Activated naive CD4-positive, alpha-beta T cell treated with anti-CD3 and anti-CD28 coated beads, Interleukin-2, amount 50 U/mL, for 24 hours (primary cell): ENCODE data around the gene MKRN2OS.

ENCODE experiments used
- H3K27ac Mint-ChIP-seq: one replicate; pipeline ENCODE4 v1.8.0; 2021; ENCODE audit warnings: mild to moderate bottlenecking, mixed read lengths
- H3K27me3 Mint-ChIP-seq: one replicate; pipeline ENCODE4 v1.8.0; 2021; ENCODE audit warnings: mixed read lengths
- H3K36me3 Mint-ChIP-seq: one replicate; pipeline ENCODE4 v1.8.0; 2021; ENCODE audit warnings: mixed read lengths
- H3K4me1 Mint-ChIP-seq: one replicate; pipeline ENCODE4 v1.8.0; 2021; ENCODE audit warnings: mixed read lengths
- H3K4me3 Mint-ChIP-seq: one replicate; pipeline ENCODE4 v1.8.0; 2021; ENCODE audit warnings: mild to moderate bottlenecking, mixed read lengths
- H3K9me3 Mint-ChIP-seq: one replicate; pipeline ENCODE4 v1.8.0; 2021; ENCODE audit warnings: mixed read lengths

MKRN2OS gene

GRCh38 chr3:12574661-12575060 lies 29.4 kb upstream of the MKRN2OS start:
- peaks cover 5% of the 10 kb centered on the region for H3K9me3 Mint-ChIP-seq
- no peaks in the 10 kb centered on the region for H3K27me3 Mint-ChIP-seq
- peaks cover 3% of the 10 kb centered on the region for H3K4me1 Mint-ChIP-seq
- H3K4me3 Mint-ChIP-seq = no peak overlapping the region
- H3K27ac Mint-ChIP-seq = no peak overlapping the region
- peaks cover 49% of the 10 kb centered on the region for H3K36me3 Mint-ChIP-seq

- Mint-ChIP-seq H3K4me3 (no peak overlapping the region), H3K4me1 (no peaks in the 10 kb centered on the region), H3K9me3 (peaks cover 5% of the 10 kb centered on the region), H3K36me3 (peaks cover 48% of the 10 kb centered on the region), H3K27ac (no peak overlapping the region), H3K27me3 (no peaks in the 10 kb centered on the region)
Measured at GRCh38 chr3:12574131-12574530, 28.8 kb upstream of the MKRN2OS start.

- H3K27ac Mint-ChIP-seq = no peak overlapping the region
- H3K4me1 Mint-ChIP-seq = peaks cover 14% of the 10 kb centered on the region
- peaks cover 41% of the 10 kb centered on the region for H3K36me3 Mint-ChIP-seq
- no peaks in the 10 kb centered on the region for H3K9me3 Mint-ChIP-seq
- no peak overlapping the region for H3K4me3 Mint-ChIP-seq
- H3K27me3 Mint-ChIP-seq = no peaks in the 10 kb centered on the region
Measured at GRCh38 chr3:12571986-12572385, 26.7 kb upstream of the MKRN2OS start.

DNA sequence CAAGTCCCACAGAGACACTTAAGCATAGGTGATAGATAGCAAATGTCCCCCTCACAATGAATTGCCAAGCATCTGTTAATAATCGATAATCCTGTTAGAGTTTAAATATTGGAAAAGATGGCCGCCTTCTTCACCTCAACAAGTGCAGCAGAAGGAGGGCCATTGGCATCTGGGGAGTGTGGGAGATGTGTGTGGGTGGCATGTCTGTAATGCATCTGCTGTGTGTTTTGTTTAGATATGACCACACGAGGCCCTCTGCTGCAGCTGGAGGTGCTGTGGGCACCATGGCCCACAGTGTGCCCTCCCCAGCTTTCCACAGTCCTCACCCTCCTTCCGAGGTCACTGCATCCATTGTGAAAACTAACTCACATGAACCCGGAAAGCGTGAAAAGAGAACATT lies 24.5 kb upstream of the MKRN2OS start:
- H3K36me3 Mint-ChIP-seq = peaks cover 39% of the 10 kb centered on the region
- H3K27me3 Mint-ChIP-seq = no peaks in the 10 kb centered on the region
- H3K9me3 Mint-ChIP-seq = peaks cover 2% of the 10 kb centered on the region
- peaks cover 23% of the 10 kb centered on the region for H3K4me1 Mint-ChIP-seq
- no peak overlapping the region for H3K4me3 Mint-ChIP-seq
- H3K27ac Mint-ChIP-seq = peak overlapping the region; percentile 77

- Mint-ChIP-seq H3K27ac (no peak overlapping the region), H3K27me3 (no peaks in the 10 kb centered on the region), H3K4me3 (no peak overlapping the region), H3K4me1 (peaks cover 29% of the 10 kb centered on the region), H3K36me3 (peaks cover 39% of the 10 kb centered on the region), H3K9me3 (peaks cover 7% of the 10 kb centered on the region)
Measured at GRCh38 chr3:12568747-12569146, 23.4 kb upstream of the MKRN2OS start.

DNA sequence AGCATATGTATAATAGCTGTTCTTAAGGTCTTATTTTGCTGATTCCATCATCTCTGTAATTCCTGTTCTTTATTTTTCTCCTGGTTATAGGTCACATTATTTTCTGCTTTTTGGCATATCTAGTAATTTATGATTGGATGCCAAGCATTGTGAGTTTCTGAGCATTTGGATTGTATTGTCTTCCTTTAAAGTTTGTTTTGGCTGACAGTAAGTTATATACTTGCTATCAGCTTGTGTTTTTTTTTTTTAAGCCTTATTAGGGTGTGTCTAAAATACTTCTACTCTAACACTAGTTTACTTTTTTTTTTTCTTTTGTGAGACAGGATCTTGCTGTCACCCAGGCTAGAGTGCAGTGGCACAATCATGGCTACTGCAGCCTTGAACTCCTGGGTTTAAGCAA lies 21.7 kb upstream of the MKRN2OS start:
- Mint-ChIP-seq H3K4me1 (peaks cover 38% of the 10 kb centered on the region), H3K4me3 (no peak overlapping the region), H3K9me3 (peaks cover 7% of the 10 kb centered on the region), H3K27me3 (no peaks in the 10 kb centered on the region), H3K27ac (no peak overlapping the region), H3K36me3 (peaks cover 34% of the 10 kb centered on the region)

DNA sequence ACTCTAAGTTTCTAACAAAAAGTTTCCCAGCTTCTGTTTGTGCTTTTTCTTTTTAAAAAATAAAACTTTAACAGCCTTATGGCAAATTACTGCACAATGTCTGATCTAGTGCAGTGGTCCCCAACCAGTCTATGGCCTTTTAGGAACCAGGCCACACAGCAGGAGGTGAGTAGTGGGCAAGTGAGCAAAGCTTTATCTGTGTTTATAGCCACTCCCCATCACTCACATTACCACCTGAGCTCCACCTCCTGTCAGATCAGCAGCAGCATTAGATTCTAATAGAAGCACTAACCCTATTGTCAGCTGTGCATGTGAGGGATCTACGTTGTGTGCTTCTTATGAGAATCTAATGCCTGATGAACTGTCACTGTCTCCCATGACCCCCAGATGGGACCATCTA lies 17.2 kb upstream of the MKRN2OS start:
- H3K27ac Mint-ChIP-seq = peak overlapping the region; percentile 65
- no peaks in the 10 kb centered on the region for H3K27me3 Mint-ChIP-seq
- peaks cover 7% of the 10 kb centered on the region for H3K9me3 Mint-ChIP-seq
- peaks cover 70% of the 10 kb centered on the region for H3K4me1 Mint-ChIP-seq
- H3K4me3 Mint-ChIP-seq = peak overlapping the region; percentile 55
- H3K36me3 Mint-ChIP-seq = peaks cover 18% of the 10 kb centered on the region

- Mint-ChIP-seq H3K4me1 (peaks cover 68% of the 10 kb centered on the region), H3K36me3 (peaks cover 13% of the 10 kb centered on the region), H3K4me3 (peak overlapping the region; percentile 37), H3K27ac (peak overlapping the region; percentile 62), H3K27me3 (no peaks in the 10 kb centered on the region), H3K9me3 (peaks cover 7% of the 10 kb centered on the region)
Measured at GRCh38 chr3:12561397-12561796, 16.1 kb upstream of the MKRN2OS start.

DNA sequence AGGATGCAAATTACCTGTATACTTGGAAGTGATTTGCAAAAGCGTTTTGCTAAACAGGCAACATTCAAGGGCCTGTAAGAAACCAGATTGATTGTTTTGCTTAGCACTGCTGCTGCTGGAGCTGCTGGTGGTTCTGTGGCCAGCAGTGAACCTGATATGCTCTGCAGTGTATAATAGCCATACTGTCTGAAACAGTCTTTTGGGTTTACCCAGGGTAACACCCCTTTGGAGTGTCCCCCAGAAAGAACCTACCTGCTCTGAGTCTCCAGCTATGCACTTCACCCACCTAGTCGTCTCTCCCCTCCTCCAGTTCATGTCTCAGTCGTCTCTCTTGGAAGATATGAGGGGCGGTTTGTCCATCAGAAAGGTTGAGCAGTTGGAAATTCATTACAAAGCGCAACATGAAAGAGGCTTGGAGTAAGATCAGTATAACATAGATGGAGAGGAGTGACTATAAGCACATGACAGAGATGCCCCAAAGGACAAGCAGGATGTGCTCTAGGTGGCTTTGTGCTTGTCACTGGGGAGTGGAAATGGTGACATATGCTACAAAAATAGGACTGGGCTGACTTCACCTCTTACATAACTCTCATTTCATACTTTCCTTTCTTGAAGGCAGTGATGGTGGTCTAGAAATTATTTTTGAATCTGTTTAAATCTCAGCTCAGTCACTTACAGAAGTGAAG lies 15.3 kb upstream of the MKRN2OS start:
- Mint-ChIP-seq H3K27ac (peak overlapping the region; percentile 79), H3K27me3 (peaks cover 1% of the 10 kb centered on the region), H3K4me1 (peaks cover 75% of the 10 kb centered on the region), H3K4me3 (peak overlapping the region; percentile 37), H3K36me3 (peaks cover 9% of the 10 kb centered on the region), H3K9me3 (peaks cover 7% of the 10 kb centered on the region)

DNA sequence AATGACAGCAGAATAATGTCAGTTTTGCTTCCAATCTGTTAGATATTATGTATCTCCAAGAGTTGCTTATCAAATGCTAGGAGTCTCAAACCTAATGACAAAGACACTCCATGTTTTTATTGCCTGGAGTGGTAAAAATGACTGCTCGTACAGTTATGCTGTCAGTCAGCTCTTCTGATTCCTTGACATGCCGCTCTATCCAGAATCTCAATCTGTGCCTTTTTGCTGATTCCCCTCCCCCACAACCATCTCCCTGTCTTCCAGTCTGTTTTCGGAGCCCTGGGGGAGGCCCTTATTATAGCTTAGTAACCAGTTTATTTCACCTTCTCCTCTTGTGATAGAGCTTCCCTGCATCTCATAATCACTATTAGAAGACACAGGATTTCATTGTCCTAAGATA lies 14.2 kb upstream of the MKRN2OS start:
- peaks cover 2% of the 10 kb centered on the region for H3K9me3 Mint-ChIP-seq
- peaks cover 2% of the 10 kb centered on the region for H3K36me3 Mint-ChIP-seq
- peaks cover 68% of the 10 kb centered on the region for H3K4me1 Mint-ChIP-seq
- H3K27me3 Mint-ChIP-seq = peaks cover 6% of the 10 kb centered on the region
- no peak overlapping the region for H3K27ac Mint-ChIP-seq
- H3K4me3 Mint-ChIP-seq = peak overlapping the region; percentile 91

- peaks cover 11% of the 10 kb centered on the region for H3K27me3 Mint-ChIP-seq
- no peak overlapping the region for H3K27ac Mint-ChIP-seq
- peaks cover 65% of the 10 kb centered on the region for H3K4me1 Mint-ChIP-seq
- no peaks in the 10 kb centered on the region for H3K36me3 Mint-ChIP-seq
- peak overlapping the region; percentile 91 for H3K4me3 Mint-ChIP-seq
- no peaks in the 10 kb centered on the region for H3K9me3 Mint-ChIP-seq
Measured at GRCh38 chr3:12558706-12559105, 13.4 kb upstream of the MKRN2OS start.

GRCh38 chr3:12557473-12558100 lies 12.3 kb upstream of the MKRN2OS start:
- H3K9me3 Mint-ChIP-seq = no peaks in the 10 kb centered on the region
- H3K27me3 Mint-ChIP-seq = peaks cover 15% of the 10 kb centered on the region
- H3K4me3 Mint-ChIP-seq = peak overlapping the region; percentile 91
- H3K27ac Mint-ChIP-seq = peak overlapping the region; percentile 91
- H3K4me1 Mint-ChIP-seq = peaks cover 61% of the 10 kb centered on the region
- H3K36me3 Mint-ChIP-seq = no peaks in the 10 kb centered on the region

GRCh38 chr3:12556690-12557472 lies 11.6 kb upstream of the MKRN2OS start, which contains the start of gene MKRN2:
TSS of gene MKRN2 (plus strand) at chr3:12557087. CDS start at chr3:12557151, 64 bp downstream.
- H3K36me3 Mint-ChIP-seq = no peaks in the 10 kb centered on the region
- H3K27me3 Mint-ChIP-seq = peaks cover 15% of the 10 kb centered on the region
- no peaks in the 10 kb centered on the region for H3K9me3 Mint-ChIP-seq
- H3K27ac Mint-ChIP-seq = peak within 1 kb of the TSS; percentile 91
- peaks cover 55% of the 10 kb centered on the region for H3K4me1 Mint-ChIP-seq
- peak within 1 kb of the TSS; percentile 91 for H3K4me3 Mint-ChIP-seq

DNA sequence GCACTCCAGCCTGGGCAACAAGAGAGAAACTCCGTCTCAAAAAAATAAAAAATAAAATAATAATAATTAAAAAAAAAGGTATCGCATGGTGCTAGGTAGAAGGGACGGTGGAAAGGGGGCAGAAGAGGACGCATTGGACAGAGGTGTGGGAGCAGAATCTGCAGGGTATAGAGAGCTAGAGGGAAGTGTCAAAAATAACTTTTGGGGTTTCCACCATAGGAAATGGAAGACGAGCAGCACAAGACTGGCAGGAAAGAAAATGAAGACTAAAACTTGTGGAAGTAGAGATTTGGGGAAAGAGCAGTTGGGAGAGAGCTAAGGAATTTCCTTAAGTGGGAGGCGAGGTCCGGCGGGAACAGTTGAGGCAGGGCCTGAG lies 11.0 kb upstream of the MKRN2OS start:
- H3K4me3 Mint-ChIP-seq = peak overlapping the region; percentile 91
- no peaks in the 10 kb centered on the region for H3K9me3 Mint-ChIP-seq
- H3K27ac Mint-ChIP-seq = peak overlapping the region; percentile 78
- no peaks in the 10 kb centered on the region for H3K36me3 Mint-ChIP-seq
- H3K4me1 Mint-ChIP-seq = peaks cover 49% of the 10 kb centered on the region
- H3K27me3 Mint-ChIP-seq = peaks cover 15% of the 10 kb centered on the region

GRCh38 chr3:12553921-12554391 lies 8.7 kb upstream of the MKRN2OS start:
- Mint-ChIP-seq H3K27ac (no peak overlapping the region), H3K27me3 (peaks cover 15% of the 10 kb centered on the region), H3K4me1 (peaks cover 26% of the 10 kb centered on the region), H3K36me3 (no peaks in the 10 kb centered on the region), H3K4me3 (peak overlapping the region; percentile 83), H3K9me3 (no peaks in the 10 kb centered on the region)
